ENCODE results near the gene IL1RL1. TPM values are rescaled to one million over a fixed set of nuclear protein-coding genes. Genes with fewer than 3 reads are reported as not detected.

The IL1RL1 gene
- total RNA-seq, 1 donor from 2014 or later, result not detected

DNA sequence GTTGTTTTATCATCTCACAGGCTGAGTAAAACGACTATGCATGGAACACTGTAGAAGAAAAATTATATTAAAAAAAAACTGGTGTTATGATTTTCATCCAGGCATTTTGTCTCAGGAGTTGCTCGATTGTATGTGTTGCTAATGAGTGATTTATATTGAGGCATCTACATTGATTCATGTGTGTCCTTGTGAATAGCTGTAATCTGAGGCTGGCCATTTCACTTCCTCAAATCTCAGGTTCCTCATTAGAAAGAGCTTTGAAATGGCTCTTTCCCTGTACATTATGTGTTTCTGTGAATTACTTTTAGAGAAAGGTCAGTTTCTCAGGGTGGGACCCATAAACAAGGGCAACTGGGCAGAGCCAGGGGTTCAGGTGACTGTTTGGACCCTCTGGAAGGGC is 46.6 kb downstream of the IL1RL1 start:
- Mint-ChIP-seq H3K9me3 (no peaks in the 10 kb centered on the region), H3K4me3 (peak overlapping the region; percentile 12), H3K4me1 (peaks cover 25% of the 10 kb centered on the region), H3K36me3 (ENCODE audit: low read depth) (no peaks in the 10 kb centered on the region), H3K27ac (peak overlapping the region; percentile 37), H3K27me3 (no peaks in the 10 kb centered on the region)
- ChIA-PET CTCF (interaction anchor here (0.9 to 3.0 kb wide), 2 partner anchors 85 to 117 kb away, joined by 5 to 8 read pairs; no protein-coding TSS in a partner anchor), POLR2A (no interaction called here)
- ATAC-seq (ENCODE audit: low read depth) (no peak), DNase-seq (no peak)
- TF ChIP-seq, protein P1, sequence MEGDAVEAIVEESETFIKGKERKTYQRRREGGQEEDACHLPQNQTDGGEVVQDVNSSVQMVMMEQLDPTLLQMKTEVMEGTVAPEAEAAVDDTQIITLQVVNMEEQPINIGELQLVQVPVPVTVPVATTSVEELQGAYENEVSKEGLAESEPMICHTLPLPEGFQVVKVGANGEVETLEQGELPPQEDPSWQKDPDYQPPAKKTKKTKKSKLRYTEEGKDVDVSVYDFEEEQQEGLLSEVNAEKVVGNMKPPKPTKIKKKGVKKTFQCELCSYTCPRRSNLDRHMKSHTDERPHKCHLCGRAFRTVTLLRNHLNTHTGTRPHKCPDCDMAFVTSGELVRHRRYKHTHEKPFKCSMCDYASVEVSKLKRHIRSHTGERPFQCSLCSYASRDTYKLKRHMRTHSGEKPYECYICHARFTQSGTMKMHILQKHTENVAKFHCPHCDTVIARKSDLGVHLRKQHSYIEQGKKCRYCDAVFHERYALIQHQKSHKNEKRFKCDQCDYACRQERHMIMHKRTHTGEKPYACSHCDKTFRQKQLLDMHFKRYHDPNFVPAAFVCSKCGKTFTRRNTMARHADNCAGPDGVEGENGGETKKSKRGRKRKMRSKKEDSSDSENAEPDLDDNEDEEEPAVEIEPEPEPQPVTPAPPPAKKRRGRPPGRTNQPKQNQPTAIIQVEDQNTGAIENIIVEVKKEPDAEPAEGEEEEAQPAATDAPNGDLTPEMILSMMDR (IDR thresholded peaks at IDR 0.05), result no peak
- intact Hi-C loops (cut with micrococcal nuclease), result loop anchor here (1.0 to 10.0 kb wide), 3 partner anchors 85 to 473 kb away; no protein-coding TSS in a partner anchor

DNA sequence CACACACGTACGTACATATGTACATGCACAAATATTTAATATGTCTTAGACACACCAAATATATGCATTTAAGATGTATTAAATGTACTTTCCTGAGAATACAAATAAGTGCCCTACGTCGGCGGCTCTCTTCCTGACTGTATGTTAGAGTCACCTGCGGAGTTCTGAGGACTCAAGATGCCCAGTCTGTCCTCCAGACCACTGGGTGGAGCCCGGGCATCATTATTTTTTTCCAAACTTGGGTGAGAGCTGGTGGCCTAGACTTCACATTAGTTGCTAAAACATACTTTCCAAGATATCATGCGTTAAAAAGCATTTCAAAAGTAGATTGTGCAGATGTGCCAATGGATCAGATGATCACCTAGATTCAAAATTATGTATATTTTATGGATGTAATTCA is 47.1 kb downstream of the IL1RL1 start:
- intact Hi-C loops (cut with micrococcal nuclease), result loop anchor here (5.0 to 10.0 kb wide), 2 partner anchors 106 to 474 kb away; no protein-coding TSS in a partner anchor
- TF ChIP-seq, protein P1 (IDR thresholded peaks at IDR 0.05), result no peak
- CTCF ChIA-PET, result interaction anchor here (0.9 to 3.0 kb wide), 2 partner anchors 85 to 118 kb away, joined by 5 to 8 read pairs; no protein-coding TSS in a partner anchor
- no peak overlapping the region for H3K4me3 Mint-ChIP-seq
- H3K27ac Mint-ChIP-seq, result no peak overlapping the region
- DNase-seq (no peak), ATAC-seq (ENCODE audit: low read depth) (no peak)
- POLR2A ChIA-PET, result interaction anchor here (0.6 kb wide), 1 partner anchor 331 kb away, joined by 3 read pairs; no protein-coding TSS in a partner anchor
- peaks cover 3% of the 10 kb centered on the region for H3K36me3 Mint-ChIP-seq (ENCODE audit: low read depth)
- H3K4me1 Mint-ChIP-seq, result peaks cover 25% of the 10 kb centered on the region
- H3K9me3 Mint-ChIP-seq, result no peaks in the 10 kb centered on the region
- H3K27me3 Mint-ChIP-seq, result no peaks in the 10 kb centered on the region

DNA sequence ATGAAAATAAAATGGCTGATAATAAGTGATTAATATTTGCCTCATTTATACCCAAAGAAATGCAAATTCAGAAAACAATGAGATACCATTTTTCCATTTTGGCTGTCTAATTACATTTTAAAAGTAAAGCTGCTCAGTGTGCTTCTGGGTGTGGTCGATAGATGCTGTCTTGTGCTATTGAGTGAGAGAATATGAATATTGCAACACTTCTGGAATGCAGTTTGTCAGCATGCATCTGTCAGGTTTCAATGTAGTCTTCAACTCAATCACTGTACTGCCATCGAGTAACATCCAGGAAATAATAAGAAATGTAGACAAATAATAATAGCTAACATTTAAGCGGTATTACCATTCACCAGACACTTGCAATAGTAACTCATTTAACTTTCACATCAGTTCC is 48.2 kb downstream of the IL1RL1 start:
- Mint-ChIP-seq H3K9me3 (no peaks in the 10 kb centered on the region), H3K27me3 (no peaks in the 10 kb centered on the region), H3K4me3 (no peak overlapping the region), H3K36me3 (ENCODE audit: low read depth) (peaks cover 4% of the 10 kb centered on the region), H3K27ac (no peak overlapping the region), H3K4me1 (peaks cover 25% of the 10 kb centered on the region)
- CTCF ChIA-PET, result interaction anchor here (3.0 kb wide), 1 partner anchor 84 kb away, joined by 8 read pairs; no protein-coding TSS in a partner anchor
- intact Hi-C loops (cut with micrococcal nuclease), result loop anchor here (5.0 to 10.0 kb wide), 2 partner anchors 107 to 475 kb away; no protein-coding TSS in a partner anchor
- POLR2A ChIA-PET, result no interaction called here
- DNase-seq, result no peak
- ATAC-seq (ENCODE audit: low read depth), result no peak
- TF ChIP-seq, protein P1 (IDR thresholded peaks at IDR 0.05), result no peak

DNA sequence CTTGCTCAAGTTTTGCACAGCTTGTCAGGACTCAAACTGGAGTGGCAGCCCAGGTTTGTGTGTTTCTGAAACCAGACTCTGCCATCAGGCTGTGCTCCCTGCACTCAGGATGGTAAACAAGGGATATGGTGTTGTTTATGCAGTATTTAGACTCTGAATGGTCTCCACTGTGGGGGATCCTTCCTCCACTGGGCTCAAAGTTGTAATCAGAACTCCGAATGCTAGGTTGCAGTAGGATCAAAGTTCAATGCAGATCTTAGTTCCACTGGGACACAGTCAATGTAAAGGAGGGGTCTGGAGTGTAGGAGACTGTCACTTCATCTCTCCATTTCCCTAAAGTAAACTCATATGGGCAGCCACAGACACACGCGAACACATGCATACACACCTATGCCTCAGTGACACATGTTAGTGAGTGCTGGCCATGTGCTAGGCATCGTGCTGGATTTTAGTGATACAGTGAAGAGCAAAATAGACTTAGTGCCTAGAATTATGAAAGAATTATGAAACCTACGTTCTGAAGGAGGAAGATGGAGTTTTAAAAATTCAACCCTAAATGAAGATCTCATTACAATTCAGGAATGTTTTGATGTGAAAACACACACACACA is 50.4 kb downstream of the IL1RL1 start:
- H3K27me3 Mint-ChIP-seq, result no peaks in the 10 kb centered on the region
- peaks cover 15% of the 10 kb centered on the region for H3K9me3 Mint-ChIP-seq
- H3K27ac Mint-ChIP-seq, result no peak overlapping the region
- peaks cover 14% of the 10 kb centered on the region for H3K4me1 Mint-ChIP-seq
- no peak overlapping the region for H3K4me3 Mint-ChIP-seq
- peaks cover 16% of the 10 kb centered on the region for H3K36me3 Mint-ChIP-seq (ENCODE audit: low read depth)
- no peak for ATAC-seq (ENCODE audit: low read depth)
- no peak for DNase-seq
- TF ChIP-seq, protein P1 (IDR thresholded peaks at IDR 0.05), result no peak
- ChIA-PET CTCF (no interaction called here), POLR2A (no interaction called here)
- intact Hi-C loops (cut with micrococcal nuclease), result no loop called here

DNA sequence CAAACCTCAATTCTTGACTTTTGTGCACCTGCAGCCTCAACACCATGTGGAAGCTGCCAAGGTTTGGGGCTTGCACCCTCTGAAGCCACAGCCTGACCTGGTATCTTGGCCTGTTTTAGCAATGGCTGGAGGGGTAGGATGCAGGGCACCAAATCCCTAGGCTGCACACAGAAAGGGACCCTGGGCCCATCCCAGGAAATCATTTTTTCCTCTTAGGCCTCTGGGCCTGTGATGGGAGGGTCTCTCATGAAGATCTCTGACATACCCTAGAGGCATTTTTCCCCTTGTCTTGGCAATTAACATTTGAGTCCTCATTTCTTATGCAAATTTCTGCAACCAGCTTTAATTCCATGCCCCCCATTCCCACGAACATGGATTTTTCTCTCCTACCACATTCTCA is 54.4 kb downstream of the IL1RL1 start:
- Mint-ChIP-seq H3K4me1 (peaks cover 7% of the 10 kb centered on the region), H3K36me3 (ENCODE audit: low read depth) (peaks cover 18% of the 10 kb centered on the region), H3K27ac (no peak overlapping the region), H3K9me3 (peaks cover 17% of the 10 kb centered on the region), H3K27me3 (no peaks in the 10 kb centered on the region), H3K4me3 (no peak overlapping the region)
- TF ChIP-seq, protein P1 (IDR thresholded peaks at IDR 0.05), result no peak
- intact Hi-C loops (cut with micrococcal nuclease), result no loop called here
- ATAC-seq (ENCODE audit: low read depth) (no peak), DNase-seq (no peak)
- ChIA-PET CTCF (no interaction called here), POLR2A (no interaction called here)

All from activated B cell treated with CpG ODN at 0.5 μM for 24 hours (primary cell).